ENCODE measurements around the gene MGMT. TPM values are rescaled to one million over a fixed set of nuclear protein-coding genes. Genes with fewer than 3 reads are reported as not detected.
"Not testable (repeated sequence)": the region's sequence is repeated elsewhere in the genome, so short reads cannot be mapped to it uniquely, and the experiment has no call there.

MGMT gene
- total RNA-seq, 2 donors from 2014 or later: 41.1 to 50.4 TPM

- WGBS: 94% methylated on average over 10 of the region's 10 CpGs
- TF ChIP-seq POLR2AphosphoS5 (IDR thresholded peaks at IDR 0.05): no peak
- TF ChIP-seq POLR2A (IDR thresholded peaks at IDR 0.05): no peak
- TF ChIP-seq CTCF (IDR thresholded peaks at IDR 0.05): no peak
- no peak overlapping the region for H3K4me3 ChIP-seq
- no peaks in the 10 kb centered on the region for H3K4me1 ChIP-seq (replicated peaks)
- no peak overlapping the region for H3K27ac ChIP-seq
- no peaks in the 10 kb centered on the region for H3K9me3 ChIP-seq
- DNase-seq (ENCODE audit: low spot score): no peak
- no peaks in the 10 kb centered on the region for H3K36me3 ChIP-seq
- intact Hi-C loops (cut with DNase I): no loop called here
- H3K27me3 ChIP-seq (replicated peaks; ENCODE audit: insufficient read depth): peaks cover 3% of the 10 kb centered on the region
These were observed 45.5 kb upstream of the MGMT start for GRCh38 chr10:129421399-129422010.

GRCh38 chr10:129424978-129425377 lies 42.1 kb upstream of the MGMT start:
- no peaks in the 10 kb centered on the region for H3K4me1 ChIP-seq (replicated peaks)
- intact Hi-C loops (cut with DNase I): no loop called here
- H3K4me3 ChIP-seq: no peak overlapping the region
- H3K36me3 ChIP-seq: no peaks in the 10 kb centered on the region
- no peak overlapping the region for H3K27ac ChIP-seq
- 89% methylated on average over 15 of the region's 15 CpGs for WGBS
- no peak for DNase-seq (ENCODE audit: low spot score)
- TF ChIP-seq POLR2AphosphoS5 (IDR thresholded peaks at IDR 0.05) (no peak), CTCF (IDR thresholded peaks at IDR 0.05) (no peak), POLR2A (IDR thresholded peaks at IDR 0.05) (no peak)
- H3K9me3 ChIP-seq: no peaks in the 10 kb centered on the region
- peaks cover 3% of the 10 kb centered on the region for H3K27me3 ChIP-seq (replicated peaks; ENCODE audit: insufficient read depth)

- Histone ChIP-seq H3K27ac (no peak overlapping the region), H3K36me3 (no peaks in the 10 kb centered on the region), H3K9me3 (no peaks in the 10 kb centered on the region), H3K4me3 (no peak overlapping the region), H3K4me1 (replicated peaks) (no peaks in the 10 kb centered on the region), H3K27me3 (replicated peaks; ENCODE audit: insufficient read depth) (peaks cover 3% of the 10 kb centered on the region)
- intact Hi-C loops (cut with DNase I): no loop called here
- WGBS: 56% methylated on average over 6 of the region's 6 CpGs
- DNase-seq (ENCODE audit: low spot score): no peak
- no peak for TF ChIP-seq POLR2A (IDR thresholded peaks at IDR 0.05)
These were observed 40.4 kb upstream of the MGMT start for GRCh38 chr10:129426606-129427005.

GRCh38 chr10:129433266-129433665 lies 33.8 kb upstream of the MGMT start:
- DNase-seq (ENCODE audit: low spot score): no peak
- Histone ChIP-seq H3K4me1 (replicated peaks) (no peaks in the 10 kb centered on the region), H3K4me3 (no peak overlapping the region), H3K27me3 (replicated peaks; ENCODE audit: insufficient read depth) (no peaks in the 10 kb centered on the region), H3K36me3 (no peaks in the 10 kb centered on the region), H3K9me3 (no peaks in the 10 kb centered on the region), H3K27ac (no peak overlapping the region)
- 95% methylated on average over 7 of the region's 7 CpGs for WGBS
- TF ChIP-seq CTCF (IDR thresholded peaks at IDR 0.05): no peak
- no peak for TF ChIP-seq POLR2A (IDR thresholded peaks at IDR 0.05)
- TF ChIP-seq POLR2AphosphoS5 (IDR thresholded peaks at IDR 0.05): no peak
- intact Hi-C loops (cut with DNase I): no loop called here

GRCh38 chr10:129435724-129436123 lies 31.3 kb upstream of the MGMT start:
- H3K4me1 ChIP-seq (replicated peaks); H3K4me3 ChIP-seq; H3K27me3 ChIP-seq (replicated peaks; ENCODE audit: insufficient read depth); intact Hi-C loops (cut with DNase I); H3K9me3 ChIP-seq; H3K27ac ChIP-seq; DNase-seq (ENCODE audit: low spot score); H3K36me3 ChIP-seq: not testable (repeated sequence)
- WGBS: 95% methylated on average over 4 of the region's 4 CpGs

- H3K36me3 ChIP-seq: no peaks in the 10 kb centered on the region
- DNase-seq (ENCODE audit: low spot score): no peak
- 77% methylated on average over 8 of the region's 8 CpGs for WGBS
- H3K4me1 ChIP-seq (replicated peaks): no peaks in the 10 kb centered on the region
- no peaks in the 10 kb centered on the region for H3K27me3 ChIP-seq (replicated peaks; ENCODE audit: insufficient read depth)
- H3K27ac ChIP-seq: no peak overlapping the region
- H3K9me3 ChIP-seq: no peaks in the 10 kb centered on the region
- TF ChIP-seq POLR2AphosphoS5 (IDR thresholded peaks at IDR 0.05) (no peak), CTCF (IDR thresholded peaks at IDR 0.05) (no peak), POLR2A (IDR thresholded peaks at IDR 0.05) (no peak)
- intact Hi-C loops (cut with DNase I): no loop called here
- H3K4me3 ChIP-seq: no peak overlapping the region
These were observed 29.0 kb upstream of the MGMT start for GRCh38 chr10:129438024-129438423.
